Measurements from ENCODE around the gene BRMS1L. TPM values are rescaled to one million over a fixed set of nuclear protein-coding genes. Genes with fewer than 3 reads are reported as not detected.

BRMS1L gene
- total and polyA plus RNA-seq, 2 of the 13 experiments (the other 11 are each of a cell fraction or from before 2014, with no cell fraction given), result 21.1 to 23.8 TPM

DNA sequence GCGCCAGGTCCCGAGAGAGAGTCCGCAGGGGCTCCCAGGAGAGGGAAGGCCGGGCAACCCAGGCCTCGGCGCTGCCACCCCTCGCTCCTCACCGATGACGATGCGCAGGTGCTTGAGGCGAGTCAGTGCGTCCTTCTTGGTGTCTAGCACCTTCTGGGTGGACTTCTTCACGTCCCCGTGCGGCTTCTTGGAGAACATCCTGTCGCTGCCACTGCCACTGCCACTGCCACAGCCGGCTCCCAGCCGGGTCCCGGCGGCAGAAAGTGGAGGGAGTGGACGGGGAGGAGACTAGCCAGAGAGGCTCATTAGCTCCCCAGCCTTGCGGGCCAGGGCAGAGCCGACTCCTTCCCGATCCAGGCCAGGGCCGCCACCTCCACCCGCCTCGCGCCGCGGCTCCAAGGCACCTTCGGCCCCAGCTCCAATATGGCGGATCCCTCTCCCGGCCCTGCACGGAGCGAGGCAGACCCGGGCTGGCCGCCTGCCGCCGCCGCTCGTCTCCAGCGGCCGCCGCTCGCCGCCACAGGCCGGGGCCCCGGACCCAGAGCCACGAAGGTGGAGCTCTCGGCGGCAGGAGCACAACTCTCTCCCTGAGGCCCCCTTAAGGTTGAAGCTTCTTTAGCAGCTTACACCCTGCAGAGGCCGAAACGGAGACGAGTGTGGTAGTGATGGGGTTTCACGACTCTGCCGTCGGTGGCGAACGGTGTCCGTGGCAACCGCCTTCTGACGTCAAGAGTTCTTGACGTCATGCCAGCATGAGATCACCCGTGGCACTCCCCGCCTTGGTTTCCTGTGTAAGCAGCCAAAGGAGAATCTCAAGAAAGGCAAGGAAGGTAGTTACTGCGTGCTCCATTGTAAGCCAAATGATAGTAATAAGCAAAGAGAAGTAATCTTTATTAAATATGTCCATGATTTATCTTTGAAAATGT, 17.2 kb upstream of the BRMS1L start, which contains the start of gene RALGAPA1 (continued):
- TF ChIP-seq ASH2L (IDR thresholded peaks at IDR 0.05; ENCODE audit: insufficient read length, low read depth, low read length) (peak; percentile 97), GLI4 (CRISPR knock-in tag; IDR thresholded peaks at IDR 0.05; ENCODE audit: borderline replicate concordance) (peak; percentile 95; the same call in 1 of the 2 replicates), SIX4 (CRISPR knock-in tag; IDR thresholded peaks at IDR 0.05) (0 out of 2 replicates have a peak, but pooled peaks have one; percentile 6), NCOR1 (IDR thresholded peaks at IDR 0.05; ENCODE audit: borderline replicate concordance, low read length) (peak; percentile 25; the same call in 1 of the 2 replicates), ZNF782 (CRISPR knock-in tag; IDR thresholded peaks at IDR 0.05; ENCODE audit: borderline replicate concordance) (peak; percentile 94), ZNF619 (CRISPR knock-in tag; IDR thresholded peaks at IDR 0.05) (peak; percentile 99), AGO2 (optimal IDR thresholded peaks at IDR 0.05; ENCODE audit: low read depth, low read length) (peak; percentile 95), REL (CRISPR knock-in tag; conservative IDR thresholded peaks at IDR 0.05) (0 out of 2 replicates have a peak, but pooled peaks have one; percentile 85), GZF1 (CRISPR knock-in tag; IDR thresholded peaks at IDR 0.05) (peak; percentile 74), LBX2 (CRISPR knock-in tag; IDR thresholded peaks at IDR 0.05; ENCODE audit: borderline replicate concordance) (peak; percentile 87; the same call in 1 of the 2 replicates), DMAP1 (CRISPR knock-in tag; IDR thresholded peaks at IDR 0.05) (peak; percentile 80; the same call in 1 of the 2 replicates), ZNF652 (CRISPR knock-in tag; IDR thresholded peaks at IDR 0.05; ENCODE audit: borderline replicate concordance, low read depth) (peak; percentile 70; the same call in 1 of the 2 replicates), CHCHD3 (CRISPR knock-in tag; IDR thresholded peaks at IDR 0.05) (peak; percentile 91), HNF4G (IDR thresholded peaks at IDR 0.05; ENCODE audit: borderline replicate concordance, low read depth, low read length) (0 out of 2 replicates have a peak, but pooled peaks have one; percentile 8), HNF4G (CRISPR knock-in tag; IDR thresholded peaks at IDR 0.05; ENCODE audit: borderline replicate concordance, low read depth) (peak; percentile 77), ZNF768 (CRISPR knock-in tag; IDR thresholded peaks at IDR 0.05) (peak; percentile 88), HIC2 (CRISPR knock-in tag; IDR thresholded peaks at IDR 0.05; ENCODE audit: low read depth) (peak; percentile 45), MAF1 (CRISPR knock-in tag; IDR thresholded peaks at IDR 0.05; ENCODE audit: borderline replicate concordance) (peak; percentile 95), MTA1 (CRISPR knock-in tag; IDR thresholded peaks at IDR 0.05; ENCODE audit: borderline replicate concordance) (peak; percentile 99)
- TF ChIP-seq, protein P1, sequence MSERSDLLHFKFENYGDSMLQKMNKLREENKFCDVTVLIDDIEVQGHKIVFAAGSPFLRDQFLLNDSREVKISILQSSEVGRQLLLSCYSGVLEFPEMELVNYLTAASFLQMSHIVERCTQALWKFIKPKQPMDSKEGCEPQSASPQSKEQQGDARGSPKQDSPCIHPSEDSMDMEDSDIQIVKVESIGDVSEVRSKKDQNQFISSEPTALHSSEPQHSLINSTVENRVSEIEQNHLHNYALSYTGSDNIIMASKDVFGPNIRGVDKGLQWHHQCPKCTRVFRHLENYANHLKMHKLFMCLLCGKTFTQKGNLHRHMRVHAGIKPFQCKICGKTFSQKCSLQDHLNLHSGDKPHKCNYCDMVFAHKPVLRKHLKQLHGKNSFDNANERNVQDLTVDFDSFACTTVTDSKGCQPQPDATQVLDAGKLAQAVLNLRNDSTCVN (CRISPR knock-in tag; IDR thresholded peaks at IDR 0.05; ENCODE audit: borderline replicate concordance), result peak; percentile 89
- TF ChIP-seq, protein P2, sequence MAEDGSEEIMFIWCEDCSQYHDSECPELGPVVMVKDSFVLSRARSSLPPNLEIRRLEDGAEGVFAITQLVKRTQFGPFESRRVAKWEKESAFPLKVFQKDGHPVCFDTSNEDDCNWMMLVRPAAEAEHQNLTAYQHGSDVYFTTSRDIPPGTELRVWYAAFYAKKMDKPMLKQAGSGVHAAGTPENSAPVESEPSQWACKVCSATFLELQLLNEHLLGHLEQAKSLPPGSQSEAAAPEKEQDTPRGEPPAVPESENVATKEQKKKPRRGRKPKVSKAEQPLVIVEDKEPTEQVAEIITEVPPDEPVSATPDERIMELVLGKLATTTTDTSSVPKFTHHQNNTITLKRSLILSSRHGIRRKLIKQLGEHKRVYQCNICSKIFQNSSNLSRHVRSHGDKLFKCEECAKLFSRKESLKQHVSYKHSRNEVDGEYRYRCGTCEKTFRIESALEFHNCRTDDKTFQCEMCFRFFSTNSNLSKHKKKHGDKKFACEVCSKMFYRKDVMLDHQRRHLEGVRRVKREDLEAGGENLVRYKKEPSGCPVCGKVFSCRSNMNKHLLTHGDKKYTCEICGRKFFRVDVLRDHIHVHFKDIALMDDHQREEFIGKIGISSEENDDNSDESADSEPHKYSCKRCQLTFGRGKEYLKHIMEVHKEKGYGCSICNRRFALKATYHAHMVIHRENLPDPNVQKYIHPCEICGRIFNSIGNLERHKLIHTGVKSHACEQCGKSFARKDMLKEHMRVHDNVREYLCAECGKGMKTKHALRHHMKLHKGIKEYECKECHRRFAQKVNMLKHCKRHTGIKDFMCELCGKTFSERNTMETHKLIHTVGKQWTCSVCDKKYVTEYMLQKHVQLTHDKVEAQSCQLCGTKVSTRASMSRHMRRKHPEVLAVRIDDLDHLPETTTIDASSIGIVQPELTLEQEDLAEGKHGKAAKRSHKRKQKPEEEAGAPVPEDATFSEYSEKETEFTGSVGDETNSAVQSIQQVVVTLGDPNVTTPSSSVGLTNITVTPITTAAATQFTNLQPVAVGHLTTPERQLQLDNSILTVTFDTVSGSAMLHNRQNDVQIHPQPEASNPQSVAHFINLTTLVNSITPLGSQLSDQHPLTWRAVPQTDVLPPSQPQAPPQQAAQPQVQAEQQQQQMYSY (CRISPR knock-in tag; IDR thresholded peaks at IDR 0.05), result peak; percentile 89

All from HepG2 (cell line).